Activated naive CD4-positive, alpha-beta T cell treated with anti-CD3 and anti-CD28 coated beads, Interleukin-2, amount 50 U/mL, for 72 hours (primary cell): ENCODE results near the gene CDIP1. TPM values are rescaled to one million over a fixed set of nuclear protein-coding genes. Genes with fewer than 3 reads are reported as not detected.

Source experiments
- ATAC-seq, 2 donors: fragments of 150-1000 bp; cut with Tn5 transposase; 2 replicates each; pipeline ENCODE4 v1.10.0; 2021; ENCODE audit warnings: mild to moderate bottlenecking in 2 of 2, moderate library complexity in 2 of 2
- DNase-seq, 2 donors: peaks; one replicate each; pipeline ENCODE4 v3.0.0; 2021 to 2022; ENCODE audit warnings: low spot score in 2 of 2
- H3K27ac Mint-ChIP-seq, 2 donors: one replicate each; pipeline ENCODE4 v1.8.0; 2022; ENCODE audit warnings: mild to moderate bottlenecking in 2 of 2, mixed read lengths in 2 of 2
- H3K36me3 Mint-ChIP-seq, 2 donors: one replicate each; pipeline ENCODE4 v1.8.0; 2022; ENCODE audit warnings: mixed read lengths in 2 of 2
- H3K9me3 Mint-ChIP-seq, 2 donors: one replicate each; pipeline ENCODE4 v1.8.0; 2022; ENCODE audit warnings: mixed read lengths in 2 of 2
- total RNA-seq, 2 donors: library from RNA; stranded (reverse); gene quantifications; one replicate each; pipeline ENCODE4 v1.2.3, GENCODE V29; 2022

CDIP1 gene
- total RNA-seq, 2 donors from 2014 or later: 27.5 to 32.9 TPM

DNA sequence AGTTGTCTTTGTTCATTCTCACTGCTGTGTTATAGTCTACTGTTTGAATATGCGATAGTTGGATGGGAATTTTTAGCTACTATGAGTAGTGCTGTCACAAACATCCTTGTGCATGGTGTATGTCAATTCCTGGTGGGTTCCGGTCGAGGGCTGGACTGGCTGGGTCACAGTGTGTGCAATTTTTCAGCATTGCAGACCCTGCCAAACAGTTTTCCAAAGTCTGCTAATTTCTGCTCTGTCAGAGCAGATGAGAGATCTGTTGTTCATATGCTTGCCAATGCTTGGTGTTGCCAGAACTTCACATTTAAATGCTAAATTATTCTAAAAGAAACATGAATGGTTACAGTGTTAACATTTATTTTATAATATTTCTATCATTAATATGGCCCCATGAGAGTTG is 14.0 kb upstream of the CDIP1 start:
- Mint-ChIP-seq H3K9me3 (no peaks in the 10 kb centered on the region), H3K36me3 (no peaks in the 10 kb centered on the region), H3K27ac (no peak overlapping the region)
- DNase-seq: no peak
- no peak for ATAC-seq

DNA sequence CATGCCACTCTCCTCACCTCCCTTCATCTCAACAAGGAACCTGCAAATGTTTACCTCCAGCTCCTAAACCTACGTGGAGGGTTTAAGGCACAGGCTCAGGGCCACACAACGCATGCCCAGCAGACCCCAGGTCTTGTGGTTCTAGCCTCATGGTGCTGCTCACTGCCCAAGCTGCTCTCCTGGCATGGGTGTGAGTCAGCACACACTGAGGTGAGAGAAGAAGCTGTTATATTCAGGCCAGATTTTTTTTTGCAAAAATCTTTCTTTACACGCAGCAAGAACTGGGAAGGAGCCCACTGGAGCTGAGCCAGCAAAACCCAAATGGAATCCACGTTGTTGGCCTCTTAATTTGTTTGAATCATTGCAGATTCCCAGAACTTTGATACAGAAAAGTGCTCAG is 12.0 kb upstream of the CDIP1 start:
- ATAC-seq: no peak
- Mint-ChIP-seq H3K36me3 (no peaks in the 10 kb centered on the region), H3K27ac (no peak overlapping the region), H3K9me3 (no peaks in the 10 kb centered on the region)
- DNase-seq: no peak

DNA sequence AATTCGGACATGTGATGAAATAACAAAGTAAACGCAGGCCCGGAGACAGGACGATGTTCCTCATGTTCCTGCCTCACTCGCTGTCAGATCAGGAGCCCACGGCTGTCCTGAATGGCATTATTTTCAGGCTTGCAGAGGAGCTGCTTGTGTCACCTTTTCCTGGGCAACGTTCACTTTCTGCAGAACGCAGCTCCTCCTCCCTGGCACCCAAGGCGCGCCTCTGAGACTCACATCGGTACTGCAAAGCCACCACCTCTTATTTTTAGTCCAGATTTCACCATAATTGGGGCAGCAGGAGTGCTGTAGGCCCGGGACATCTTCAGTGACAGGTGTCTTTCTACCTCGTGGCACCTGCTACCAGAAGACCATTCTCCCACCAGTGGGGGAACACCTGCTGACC is 9.6 kb upstream of the CDIP1 start:
- no peaks in the 10 kb centered on the region for H3K36me3 Mint-ChIP-seq
- ATAC-seq (peak in 1 of 2 donors; percentile 12), DNase-seq (no peak)
- no peak overlapping the region for H3K27ac Mint-ChIP-seq
- H3K9me3 Mint-ChIP-seq: no peaks in the 10 kb centered on the region

DNA sequence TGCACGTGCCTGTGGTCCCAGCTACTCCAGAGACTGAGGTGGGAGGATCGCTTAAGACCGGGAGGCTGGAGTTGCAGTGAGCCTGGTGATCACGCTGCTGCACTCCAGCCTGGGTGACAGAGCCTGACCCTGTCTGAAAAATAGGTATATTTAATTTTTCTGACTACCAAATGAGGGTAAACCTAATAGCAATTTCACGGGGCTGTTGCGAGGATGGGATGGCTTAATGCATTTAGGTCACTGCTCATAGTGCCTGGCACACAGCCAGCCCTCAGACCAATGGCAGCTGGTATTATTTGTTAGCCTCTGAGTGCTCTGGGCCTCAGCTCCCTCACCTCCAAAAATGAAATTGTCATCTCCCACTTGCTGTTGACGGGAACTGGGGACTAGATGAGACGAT is 5.9 kb upstream of the CDIP1 start:
- Mint-ChIP-seq H3K36me3 (peaks cover 6 to 9% of the 10 kb centered on the region in 2 donors), H3K27ac (no peak overlapping the region), H3K9me3 (peaks cover 0 to 6% of the 10 kb centered on the region in 2 donors)
- DNase-seq (no peak), ATAC-seq (no peak)

DNA sequence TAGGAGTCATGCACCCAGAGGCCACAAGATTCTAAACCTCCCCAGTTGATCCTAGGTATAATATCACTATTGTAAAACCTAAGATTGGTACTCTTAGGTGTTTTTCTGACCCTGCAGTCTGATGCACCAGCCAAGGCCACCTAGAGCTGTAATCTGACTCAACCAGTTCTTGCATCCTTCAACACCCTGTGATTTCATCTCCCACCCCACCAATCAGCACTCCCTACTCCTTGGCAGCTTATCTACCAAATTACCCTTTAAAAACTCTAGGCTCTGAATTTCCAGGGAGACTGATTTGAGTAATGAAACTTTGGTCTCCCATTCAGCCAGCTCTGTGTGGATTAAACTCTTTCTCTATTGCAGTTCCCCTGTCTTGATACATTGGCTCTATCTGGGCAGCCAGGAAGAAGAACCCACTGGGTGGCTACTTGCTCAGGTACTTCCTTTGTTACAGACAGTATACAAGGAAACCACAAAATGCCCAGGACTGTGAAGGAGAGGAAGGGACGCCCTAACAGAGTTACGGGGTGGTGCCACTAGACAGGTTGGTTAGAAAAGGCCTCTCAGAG is 1.2 kb upstream of the CDIP1 start:
- Mint-ChIP-seq H3K27ac (no peak overlapping the region), H3K9me3 (peaks cover 0 to 6% of the 10 kb centered on the region in 2 donors), H3K36me3 (peaks cover 13 to 14% of the 10 kb centered on the region in 2 donors)
- ATAC-seq (no peak), DNase-seq (no peak)

DNA sequence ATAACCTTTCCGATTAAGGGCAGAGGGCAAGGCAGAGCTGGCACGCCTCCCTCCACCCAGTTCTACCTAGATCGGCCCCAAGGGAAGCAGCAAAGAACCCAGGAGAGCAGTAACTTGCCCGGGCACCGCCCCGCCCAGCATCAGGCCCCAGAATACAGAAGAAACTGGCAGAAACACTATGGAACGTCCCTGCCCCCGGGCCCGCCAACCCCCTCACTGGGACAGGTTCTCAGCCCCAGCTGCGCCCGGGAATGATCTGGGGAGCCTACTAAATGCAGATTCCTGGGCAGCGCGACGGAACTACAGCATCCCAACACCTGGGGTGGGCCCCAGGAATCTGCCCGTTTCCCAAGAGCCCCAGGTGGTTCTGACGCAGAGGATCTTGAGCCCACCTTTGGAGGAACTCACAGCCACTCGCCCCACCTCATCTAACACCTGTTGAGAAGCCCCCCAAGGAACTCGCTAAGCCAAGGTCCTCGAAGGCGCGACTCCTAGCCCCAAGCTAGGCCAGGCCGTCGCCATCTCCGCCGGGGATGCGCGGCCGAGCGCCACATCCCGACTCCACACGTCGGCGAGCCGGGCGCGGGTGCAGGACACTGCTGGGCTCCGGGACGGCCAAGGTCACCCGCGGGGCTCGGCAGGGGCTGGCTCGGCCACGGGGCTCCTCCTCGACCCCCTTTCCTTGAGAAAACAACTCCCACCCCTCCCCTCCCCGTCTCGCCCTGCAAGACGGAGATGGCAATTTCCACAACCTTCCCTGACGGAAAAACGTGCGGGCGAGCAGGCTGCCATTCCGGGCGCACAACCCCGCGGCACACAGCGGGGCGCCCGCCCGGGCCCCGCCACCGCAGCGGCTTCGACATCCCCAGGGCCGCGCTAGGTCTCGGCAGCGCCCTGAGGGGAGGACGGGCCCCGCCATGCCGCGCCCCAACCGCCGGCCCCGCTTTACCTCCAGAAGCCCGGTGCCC is 913 bp downstream of the CDIP1 start:
- H3K27ac Mint-ChIP-seq: peak overlapping the region; percentile 46 to 89
- DNase-seq: peak in 1 of 2 donors; percentile 60

DNA sequence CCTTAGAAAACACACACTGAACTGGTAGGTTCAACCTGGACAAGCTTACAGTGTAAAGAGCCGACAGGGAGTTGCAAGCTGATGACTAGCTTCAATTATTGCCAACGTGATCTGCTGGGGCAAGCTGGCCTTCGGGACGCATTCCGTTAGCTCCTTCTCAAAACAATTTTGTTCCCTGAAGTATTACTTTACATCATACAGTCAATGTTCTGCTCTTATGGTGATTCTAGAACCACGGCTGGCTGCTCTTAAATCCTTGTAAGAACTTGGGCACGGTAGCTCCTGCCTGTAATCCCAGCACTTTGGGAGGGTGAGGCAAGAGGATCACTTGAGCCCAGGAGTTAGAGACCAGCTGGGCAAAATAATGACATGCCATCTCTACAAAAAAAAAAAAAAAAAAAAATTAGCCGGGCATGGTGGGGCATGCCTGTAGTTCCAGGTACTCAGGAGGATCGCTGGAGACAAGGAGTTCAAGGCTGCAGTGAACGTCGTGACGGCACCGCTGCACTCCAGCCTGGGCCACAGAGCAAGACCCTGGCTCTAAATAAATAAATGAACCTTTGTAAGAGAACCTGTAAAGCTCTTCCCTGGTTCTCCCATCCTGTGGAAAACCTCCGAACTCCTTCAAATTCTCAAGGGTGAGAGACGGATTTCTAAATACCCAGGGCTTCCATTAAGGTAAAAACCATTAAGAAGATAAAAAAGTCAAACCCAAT is 2.0 kb downstream of the CDIP1 start:
- peaks cover 17 to 33% of the 10 kb centered on the region in 2 donors for H3K36me3 Mint-ChIP-seq
- H3K27ac Mint-ChIP-seq: peak overlapping the region in 1 of 2 donors; percentile 46
- DNase-seq (no peak), ATAC-seq (no peak)
- peaks cover 0 to 6% of the 10 kb centered on the region in 2 donors for H3K9me3 Mint-ChIP-seq

More for the DNA sequence above, 913 bp downstream of the CDIP1 start:
- Mint-ChIP-seq H3K36me3 (peaks cover 13 to 25% of the 10 kb centered on the region in 2 donors), H3K9me3 (peaks cover 0 to 6% of the 10 kb centered on the region in 2 donors)
- ATAC-seq: peak; percentile 30 to 39

DNA sequence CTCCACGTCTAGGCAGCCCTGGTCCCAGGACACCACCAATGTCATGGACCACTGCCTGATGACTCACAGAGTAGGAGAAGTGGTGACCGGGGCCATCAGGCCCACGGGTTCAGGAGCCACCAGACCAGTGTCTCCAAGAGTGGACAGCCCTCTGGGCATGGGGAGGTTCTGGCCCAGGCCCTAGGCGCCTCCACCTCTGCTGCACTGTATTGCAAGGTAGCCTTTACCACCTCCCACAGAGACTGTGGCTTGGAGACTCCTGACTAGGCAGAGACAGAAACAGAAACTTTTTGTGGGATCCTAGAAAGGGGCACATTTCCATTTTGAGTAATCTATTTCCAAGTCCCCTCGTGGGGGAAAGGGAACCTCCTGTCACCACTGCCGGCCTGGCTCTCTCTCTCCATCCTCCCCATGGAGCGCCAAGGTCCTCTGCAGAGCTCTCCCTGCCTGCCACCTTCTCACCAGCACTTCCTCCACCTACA is 2.9 kb downstream of the CDIP1 start:
- H3K36me3 Mint-ChIP-seq: peaks cover 17 to 33% of the 10 kb centered on the region in 2 donors
- H3K9me3 Mint-ChIP-seq: peaks cover 0 to 6% of the 10 kb centered on the region in 2 donors
- DNase-seq: peak; percentile 44 to 60
- peak overlapping the region; percentile 33 to 44 for H3K27ac Mint-ChIP-seq
- ATAC-seq: peak; percentile 49 to 66

DNA sequence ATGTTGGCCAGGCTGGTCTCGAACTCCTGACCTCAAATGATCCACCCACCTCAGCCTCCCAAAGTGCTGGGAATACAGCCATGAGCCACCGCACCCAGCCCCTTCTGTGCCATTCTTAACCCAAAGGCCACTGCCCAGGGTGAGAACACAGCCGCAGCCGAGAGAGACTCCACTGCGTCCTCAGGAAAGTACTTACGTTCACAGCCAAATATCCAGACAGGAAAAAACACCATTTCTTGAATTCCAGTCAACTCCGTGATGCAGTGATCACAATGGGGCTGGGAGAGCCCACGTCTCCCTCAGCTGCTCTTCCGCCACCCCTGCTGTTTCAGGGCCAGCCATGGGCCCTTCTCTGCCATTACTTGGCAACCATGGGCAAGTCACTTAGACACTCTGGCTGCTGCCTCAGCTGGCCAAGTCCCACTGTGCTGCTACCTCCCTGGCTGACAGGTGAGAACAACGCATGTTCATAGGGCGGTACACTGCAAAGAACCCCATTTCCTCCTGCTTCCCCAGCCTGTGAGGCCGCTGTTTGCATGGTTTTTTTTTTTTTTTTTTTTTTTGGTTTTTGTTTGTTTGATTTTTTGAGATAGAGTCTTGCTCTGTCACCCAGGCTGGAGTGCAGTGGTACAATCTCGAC is 4.3 kb downstream of the CDIP1 start:
- Mint-ChIP-seq H3K9me3 (no peaks in the 10 kb centered on the region), H3K27ac (no peak overlapping the region), H3K36me3 (peaks cover 11 to 27% of the 10 kb centered on the region in 2 donors)
- no peak for DNase-seq
- ATAC-seq: no peak

DNA sequence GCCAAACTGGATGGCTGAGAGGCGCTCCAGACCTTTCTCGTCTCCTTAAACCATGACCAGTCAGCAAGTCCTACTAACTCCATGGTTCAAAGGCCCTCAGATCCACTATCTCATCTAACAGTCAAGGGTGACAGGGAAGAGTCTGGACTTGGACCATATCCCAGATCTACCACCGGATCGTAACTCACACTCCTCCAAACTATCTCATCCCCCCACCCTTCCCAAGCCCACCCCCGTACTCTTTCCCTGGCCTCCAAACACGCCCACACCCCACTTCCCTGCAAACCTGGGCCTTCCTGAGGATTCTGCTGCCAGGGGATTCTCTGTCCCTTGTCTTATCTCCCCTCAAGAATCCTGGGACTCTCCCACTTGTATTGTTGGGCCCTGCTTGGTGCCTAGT is 5.1 kb downstream of the CDIP1 start:
- ATAC-seq: no peak
- no peak for DNase-seq
- H3K36me3 Mint-ChIP-seq: peaks cover 11 to 32% of the 10 kb centered on the region in 2 donors
- H3K27ac Mint-ChIP-seq: no peak overlapping the region
- H3K9me3 Mint-ChIP-seq: no peaks in the 10 kb centered on the region

DNA sequence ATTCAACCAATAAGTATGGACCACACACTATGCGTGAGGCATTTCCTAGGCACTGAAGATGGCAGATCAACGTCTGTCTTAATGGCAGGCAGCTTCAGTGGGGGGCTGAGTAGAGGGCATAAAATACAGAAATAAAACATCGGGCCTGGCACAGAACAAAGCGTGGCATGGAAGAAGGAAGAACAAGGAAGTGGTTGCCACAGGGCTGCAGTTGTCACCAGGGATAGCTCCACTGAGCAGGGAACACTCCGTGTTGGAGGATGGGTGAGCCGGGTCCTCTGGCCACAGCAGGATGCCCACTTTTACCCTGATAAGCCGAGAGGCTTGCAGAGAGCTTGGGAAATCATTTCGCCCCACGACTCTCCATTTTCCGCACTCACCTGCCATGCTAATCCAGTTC is 6.3 kb downstream of the CDIP1 start:
- DNase-seq (no peak), ATAC-seq (no peak)
- Mint-ChIP-seq H3K9me3 (no peaks in the 10 kb centered on the region), H3K27ac (peak overlapping the region in 1 of 2 donors; percentile 30), H3K36me3 (peaks cover 11 to 32% of the 10 kb centered on the region in 2 donors)

DNA sequence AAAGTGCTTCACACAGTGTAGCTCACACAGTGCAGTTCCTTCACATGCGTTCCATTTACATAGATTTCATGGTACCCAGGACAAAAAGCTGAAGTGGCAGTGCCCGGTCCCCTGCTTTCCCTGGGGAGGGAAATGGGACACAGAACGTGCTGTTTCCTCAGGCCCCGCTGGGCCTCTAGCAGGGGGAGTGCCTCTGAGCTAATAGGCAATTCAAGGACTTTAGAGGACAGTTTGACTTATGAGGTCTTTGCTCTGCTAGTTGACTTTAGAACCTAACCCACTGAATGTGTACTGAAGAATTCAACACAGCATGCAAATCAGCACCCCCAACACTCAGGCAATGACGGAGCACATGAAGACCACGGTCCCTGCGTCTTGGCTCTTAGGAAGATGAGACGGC is 6.8 kb downstream of the CDIP1 start:
- no peak for DNase-seq
- H3K9me3 Mint-ChIP-seq: no peaks in the 10 kb centered on the region
- no peak for ATAC-seq
- peak overlapping the region in 1 of 2 donors; percentile 30 for H3K27ac Mint-ChIP-seq
- H3K36me3 Mint-ChIP-seq: peaks cover 11 to 32% of the 10 kb centered on the region in 2 donors

DNA sequence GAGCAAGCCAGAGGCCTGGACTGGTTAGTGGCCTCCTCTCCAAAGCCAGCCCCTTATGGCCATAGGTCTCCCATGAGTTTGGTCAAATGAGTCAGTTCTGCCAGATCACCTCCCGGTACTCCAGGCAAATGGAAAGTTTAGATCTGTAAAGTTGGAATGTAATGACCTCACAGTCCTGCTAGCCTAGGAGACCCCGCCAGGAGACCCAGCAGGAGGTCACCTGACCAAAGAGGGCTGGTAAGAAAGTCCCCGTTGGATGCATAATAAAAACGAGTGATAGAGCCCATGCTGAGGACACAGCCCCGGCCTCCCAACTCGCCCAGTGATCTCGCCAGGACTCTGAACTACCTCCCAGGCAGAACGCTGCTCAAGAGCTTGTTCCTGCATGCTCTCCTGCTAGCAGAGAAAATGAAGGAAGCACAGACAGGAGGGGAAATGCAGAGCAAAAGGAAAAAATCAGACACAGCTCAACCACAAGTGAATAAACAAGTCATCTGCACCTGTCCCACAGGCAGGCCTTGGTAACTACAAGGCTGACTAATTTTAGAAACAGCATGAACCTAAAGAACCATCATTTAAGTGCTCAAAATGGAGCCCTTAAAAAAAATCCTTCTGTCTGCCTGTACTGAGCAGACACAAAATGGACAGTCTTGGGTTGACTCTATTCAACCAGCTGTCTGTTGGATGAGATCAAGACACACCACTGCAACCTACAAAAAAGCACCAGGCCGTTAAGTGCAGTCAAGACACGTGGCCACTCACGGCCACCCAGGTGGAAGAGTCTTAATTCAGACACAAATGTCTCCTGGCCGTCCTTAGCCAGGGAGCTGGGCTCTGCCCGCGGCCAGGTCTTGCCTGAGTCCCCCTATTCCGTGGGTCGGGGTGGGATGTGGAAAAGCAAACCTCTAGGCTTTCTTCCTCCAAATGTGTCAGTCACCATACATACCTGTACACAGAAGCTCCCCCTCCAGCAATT is 9.2 kb downstream of the CDIP1 start:
- Mint-ChIP-seq H3K9me3 (no peaks in the 10 kb centered on the region), H3K27ac (peak overlapping the region; percentile 84 to 97), H3K36me3 (peaks cover 4 to 24% of the 10 kb centered on the region in 2 donors)
- ATAC-seq (peak; percentile 89 to 92), DNase-seq (peak in 1 of 2 donors; percentile 22)

DNA sequence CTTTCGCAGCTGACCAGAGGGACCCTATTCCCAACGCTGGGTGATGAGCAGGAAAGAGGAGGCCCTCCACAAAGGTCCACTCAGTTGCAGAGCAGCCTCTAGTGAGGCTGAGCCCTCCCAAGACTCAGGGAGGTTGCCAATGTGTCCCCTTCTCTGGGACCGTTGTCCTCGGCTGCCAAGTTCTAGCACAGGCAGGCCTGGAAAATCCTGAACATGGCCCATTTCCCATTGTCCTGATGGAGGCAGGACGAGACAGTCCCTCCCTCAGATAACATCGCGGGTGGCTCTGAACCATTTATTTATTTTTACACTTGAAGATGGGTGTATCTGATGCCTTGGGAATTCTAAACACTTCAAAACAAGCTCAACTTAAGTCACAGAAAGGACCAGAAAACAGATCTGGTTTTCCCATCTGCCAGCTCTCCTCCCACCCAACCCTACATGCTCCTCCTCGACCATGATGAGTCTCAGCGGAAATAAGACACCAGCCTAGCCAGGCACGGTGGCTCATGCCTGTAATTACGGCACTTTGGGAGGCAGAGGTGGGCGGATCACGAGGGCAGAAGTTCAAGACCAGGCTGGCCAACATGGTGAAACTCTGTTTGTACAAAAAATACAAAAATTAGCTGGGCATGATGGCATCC is 12.8 kb downstream of the CDIP1 start:
- peaks cover 0 to 8% of the 10 kb centered on the region in 2 donors for H3K36me3 Mint-ChIP-seq
- DNase-seq: no peak
- no peak for ATAC-seq
- H3K27ac Mint-ChIP-seq: no peak overlapping the region
- H3K9me3 Mint-ChIP-seq: no peaks in the 10 kb centered on the region

DNA sequence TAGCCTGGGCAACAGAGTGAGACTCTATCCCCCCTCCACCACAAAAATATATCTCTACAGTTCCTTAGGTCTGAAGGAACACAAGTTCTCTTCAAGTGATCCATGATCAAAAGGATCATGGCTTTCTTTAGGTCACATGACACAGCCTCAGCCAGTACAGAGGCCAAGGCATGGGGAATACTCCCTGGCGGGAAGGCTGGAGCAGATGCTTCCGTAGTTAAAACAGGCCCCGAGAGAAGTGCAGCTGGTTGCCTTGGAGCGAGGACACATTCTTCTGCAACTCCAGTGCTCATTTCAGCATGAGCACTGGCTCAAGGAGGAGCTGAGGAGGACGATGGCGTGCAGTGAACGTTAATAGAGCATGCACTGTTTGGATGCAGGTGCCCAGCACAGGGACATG is 13.5 kb downstream of the CDIP1 start:
- Mint-ChIP-seq H3K9me3 (no peaks in the 10 kb centered on the region), H3K27ac (no peak overlapping the region), H3K36me3 (peaks cover 0 to 8% of the 10 kb centered on the region in 2 donors)
- ATAC-seq (no peak), DNase-seq (no peak)
